IPS-NIHi7 (cell line): ENCODE data around the gene STK33.
A peak's percentile ranks its signal among the peaks of the same experiment; 100 is the strongest.
"Not testable (repeated sequence)": the region's sequence is repeated elsewhere in the genome, so short reads cannot be mapped to it uniquely, and the experiment has no call there.

Experiments used
- DNase-seq: peaks from one replicate; pipeline ENCODE4 v3.0.0; 2012; ENCODE audit warnings: mixed read lengths; ENCODE audit errors: extremely low spot score

STK33 gene

DNA sequence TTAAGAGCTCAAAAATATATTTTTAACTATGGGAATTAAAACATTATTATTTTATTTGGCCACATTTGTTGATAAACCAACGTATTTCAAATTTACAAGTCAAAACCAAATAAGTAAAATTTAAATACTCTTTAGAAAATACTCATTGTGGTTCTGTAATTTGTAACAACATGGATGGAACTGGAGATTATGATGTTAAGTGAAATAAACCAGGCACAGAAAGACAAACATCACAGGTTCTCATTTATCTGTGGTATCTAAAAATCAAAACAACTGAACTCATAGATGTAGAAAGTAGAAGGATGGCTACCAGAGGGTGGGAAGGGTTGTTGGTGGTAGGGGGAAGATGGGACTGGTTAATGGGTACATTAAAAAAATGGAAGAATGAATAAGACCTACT lies 50.8 kb downstream of the STK33 start:
- no peak for DNase-seq

DNA sequence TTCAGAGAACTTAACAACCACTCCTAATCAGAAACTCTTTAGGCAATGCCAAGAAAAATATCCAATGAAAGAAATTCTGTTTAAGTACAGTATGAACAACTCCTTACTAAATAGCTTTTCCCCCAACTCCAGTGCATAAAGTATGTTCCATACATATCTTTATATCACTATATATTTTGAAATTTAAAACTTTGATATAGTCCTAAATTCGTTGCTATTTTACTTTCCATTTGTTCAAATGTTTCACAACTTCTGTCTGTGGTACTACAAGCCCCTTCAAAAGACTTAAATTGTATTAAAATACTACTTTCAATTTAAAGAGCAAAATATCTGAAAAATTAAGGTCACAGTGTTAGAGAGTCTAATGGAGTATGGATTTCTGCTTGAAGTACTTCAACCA lies 52.6 kb downstream of the STK33 start:
- no peak for DNase-seq

DNA sequence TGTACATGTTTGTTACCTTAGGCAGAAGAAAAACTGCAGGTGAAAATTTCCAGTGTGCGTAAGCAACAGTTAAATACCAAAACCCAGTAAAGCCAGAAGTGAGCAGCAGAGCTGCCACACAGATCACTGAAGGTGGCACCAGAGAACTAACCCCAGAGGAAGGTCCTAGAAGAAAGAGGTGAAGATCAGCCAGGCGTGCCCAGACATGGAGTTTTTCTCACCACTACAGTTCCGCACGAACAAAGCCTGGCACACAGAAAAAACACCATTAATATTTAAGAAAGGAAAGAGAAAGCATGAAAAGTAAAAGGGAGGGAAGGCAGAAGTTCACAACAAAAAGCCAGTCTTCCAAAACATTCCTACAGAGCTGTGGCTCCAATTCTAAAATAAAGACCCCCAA lies 60.7 kb downstream of the STK33 start:
- DNase-seq, result peak; percentile 15

DNA sequence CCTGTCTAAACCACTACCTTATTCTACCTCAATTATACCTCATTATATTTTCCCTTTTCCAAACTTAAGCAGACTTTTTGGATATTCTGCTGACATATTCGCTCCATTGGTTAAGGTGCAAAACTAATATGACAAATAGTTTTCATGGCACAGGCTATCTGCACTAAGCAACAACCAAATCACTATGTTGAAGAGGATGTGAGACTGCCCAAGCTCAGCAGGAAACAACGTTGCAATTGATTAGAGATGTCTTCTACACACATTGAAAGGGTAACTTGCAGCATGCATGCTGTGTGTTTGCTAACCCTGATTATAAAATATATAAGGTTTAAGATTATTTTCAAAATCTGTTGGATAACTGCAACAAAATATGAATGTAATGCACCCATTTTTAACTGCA lies 61.6 kb downstream of the STK33 start:
- no peak for DNase-seq

DNA sequence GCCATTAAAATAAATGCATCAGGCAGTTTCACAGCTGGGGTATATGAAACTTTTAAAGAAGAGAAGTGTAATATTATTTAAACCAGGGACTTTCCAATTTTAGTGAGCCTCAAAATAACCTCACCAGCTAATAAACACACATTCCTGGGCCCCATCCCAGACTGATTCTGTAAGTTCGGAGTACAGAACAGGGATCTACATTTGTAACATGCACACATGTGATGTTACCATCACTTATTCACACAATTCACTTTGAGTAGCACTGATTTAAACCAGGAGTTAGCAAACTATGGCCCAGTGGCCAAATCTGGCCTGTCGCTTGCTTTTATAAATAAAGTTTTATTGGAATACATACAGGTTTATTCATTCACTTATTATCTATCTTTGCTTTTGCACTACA lies 62.0 kb downstream of the STK33 start:
- DNase-seq, result no peak

DNA sequence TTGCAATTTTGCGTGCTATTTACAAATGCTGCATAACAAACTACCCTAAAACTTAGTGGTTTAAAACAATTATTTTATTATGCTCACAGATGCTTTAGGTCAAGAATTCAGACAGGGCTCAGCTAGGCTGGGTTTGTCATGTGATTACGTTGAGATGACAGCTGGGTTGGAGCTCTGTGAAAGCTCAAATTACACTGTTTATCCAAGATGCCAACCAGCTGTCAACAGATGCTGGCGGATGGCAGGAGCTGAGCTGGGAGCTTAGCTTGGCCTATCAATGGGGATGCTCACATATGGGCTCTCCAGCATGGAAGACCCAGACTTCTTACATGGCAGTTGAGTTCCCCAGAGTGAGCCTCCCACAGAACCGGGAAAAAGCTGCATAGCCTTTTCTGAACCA lies 62.7 kb downstream of the STK33 start:
- DNase-seq, result no peak

DNA sequence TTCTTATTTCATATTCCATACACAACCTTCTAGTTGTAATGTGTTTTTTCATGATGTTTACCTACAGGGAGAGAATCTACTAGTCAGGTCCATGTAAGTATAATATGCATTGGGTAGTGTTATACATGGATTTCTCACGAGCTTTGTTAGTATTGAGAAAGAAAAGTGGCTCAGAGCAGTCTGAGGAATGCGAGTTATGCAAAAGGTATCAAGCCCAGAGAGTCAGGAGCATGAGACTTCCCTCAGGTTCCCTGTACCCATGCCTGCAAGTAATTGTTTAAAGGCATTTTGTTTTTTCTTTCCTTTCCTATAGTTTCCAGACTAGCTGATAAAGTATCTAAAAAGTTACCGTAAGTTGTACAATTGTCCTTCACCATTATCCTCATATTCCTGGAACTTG lies 66.1 kb downstream of the STK33 start:
- peak; percentile 15 for DNase-seq

DNA sequence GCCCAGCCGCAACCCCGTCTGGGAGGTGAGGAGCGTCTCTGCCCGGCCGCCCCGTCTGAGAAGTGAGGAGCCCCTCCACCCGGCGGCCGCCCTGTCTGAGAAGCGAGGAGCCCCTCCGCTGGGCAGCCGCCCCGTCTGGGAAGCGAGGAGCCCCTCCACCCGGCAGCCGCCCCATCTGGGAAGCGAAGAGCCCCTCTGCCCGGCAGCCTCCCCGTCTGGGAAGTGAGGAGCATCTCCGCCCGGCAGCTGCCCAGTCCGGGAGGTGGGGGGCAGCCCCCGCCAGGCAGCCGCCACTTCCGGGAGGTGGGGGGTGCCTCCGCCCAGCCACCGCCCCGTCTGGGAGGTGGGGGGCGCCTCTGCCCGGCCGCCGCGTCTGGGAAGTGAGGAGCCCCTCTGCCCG lies 70.6 kb downstream of the STK33 start:
- no peak for DNase-seq

DNA sequence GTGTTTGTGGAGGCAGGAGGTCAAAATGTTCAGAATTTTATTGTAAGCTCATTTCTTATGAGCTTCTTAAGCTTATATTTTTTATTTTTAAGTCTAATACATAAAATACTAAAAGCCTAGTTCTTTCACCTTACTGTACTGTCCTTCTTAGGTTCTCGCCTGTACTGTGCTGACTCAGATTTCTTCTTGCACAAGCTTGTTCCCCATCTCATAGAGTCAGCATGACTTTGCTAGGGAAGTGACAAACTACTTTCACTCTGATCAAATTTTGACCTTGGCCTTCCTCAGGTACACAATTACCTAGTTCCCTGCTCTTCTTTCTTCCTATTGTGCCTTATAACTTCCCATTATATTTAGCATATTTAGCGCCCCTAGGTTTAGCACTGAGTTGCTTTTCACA lies 81.5 kb downstream of the STK33 start:
- DNase-seq, result no peak

DNA sequence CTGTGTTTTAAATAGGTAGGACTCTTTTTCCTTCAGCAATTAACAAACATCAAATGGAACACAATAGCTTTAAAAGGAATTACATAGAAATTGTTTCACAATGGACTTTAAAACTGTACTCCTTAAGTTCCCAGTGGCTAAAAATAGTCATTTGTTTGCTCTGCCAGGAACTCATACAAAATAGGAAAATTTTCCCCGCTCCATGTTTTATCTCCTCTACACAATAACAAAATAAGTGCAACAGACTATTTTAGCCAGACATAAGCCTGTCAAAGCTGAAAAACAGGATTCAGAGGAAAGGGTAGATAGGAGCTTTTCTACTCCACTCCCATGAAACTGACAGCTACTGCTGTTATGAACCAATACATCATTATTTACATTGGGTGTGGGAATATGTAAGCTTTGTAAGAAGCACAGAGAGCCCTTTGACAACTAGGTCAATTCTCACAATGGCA lies 90.1 kb downstream of the STK33 start:
- no peak for DNase-seq

DNA sequence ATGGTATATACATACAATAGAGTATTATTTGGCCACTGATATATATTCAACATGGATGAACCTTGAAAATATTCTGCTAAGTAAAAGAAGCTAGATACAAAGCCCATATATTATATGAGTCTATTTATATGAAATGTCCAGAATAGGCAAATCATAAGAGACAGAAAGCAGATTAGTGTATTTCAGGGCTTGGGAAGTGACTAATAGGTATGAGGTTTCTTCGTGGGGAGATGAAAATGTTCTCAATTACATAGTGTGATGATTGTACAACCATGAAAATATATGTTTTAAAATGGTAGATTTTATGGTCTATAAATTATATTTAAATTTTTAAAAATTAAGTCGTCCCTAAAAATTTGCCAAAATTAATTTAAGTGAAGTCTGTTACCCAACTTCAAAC lies 92.2 kb downstream of the STK33 start:
- no peak for DNase-seq

DNA sequence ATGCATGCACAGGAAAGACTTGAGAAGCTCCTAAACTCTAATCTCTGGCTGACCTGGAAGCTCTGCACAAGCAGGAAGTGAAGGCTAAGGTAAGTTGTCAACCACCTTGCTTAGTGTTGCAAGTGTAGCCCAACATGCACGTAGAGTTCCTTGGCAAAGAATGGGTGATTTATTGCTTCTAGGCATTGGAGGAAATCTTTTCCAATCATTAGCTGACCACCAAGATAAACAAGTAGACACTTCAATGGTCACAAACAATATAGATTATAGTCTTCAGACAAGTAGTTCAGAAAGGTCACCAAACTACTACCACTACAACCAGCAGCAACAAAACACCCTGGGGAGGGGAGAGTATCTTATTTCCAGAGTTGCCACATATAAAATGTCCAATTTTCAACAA lies 105.6 kb downstream of the STK33 start:
- no peak for DNase-seq

DNA sequence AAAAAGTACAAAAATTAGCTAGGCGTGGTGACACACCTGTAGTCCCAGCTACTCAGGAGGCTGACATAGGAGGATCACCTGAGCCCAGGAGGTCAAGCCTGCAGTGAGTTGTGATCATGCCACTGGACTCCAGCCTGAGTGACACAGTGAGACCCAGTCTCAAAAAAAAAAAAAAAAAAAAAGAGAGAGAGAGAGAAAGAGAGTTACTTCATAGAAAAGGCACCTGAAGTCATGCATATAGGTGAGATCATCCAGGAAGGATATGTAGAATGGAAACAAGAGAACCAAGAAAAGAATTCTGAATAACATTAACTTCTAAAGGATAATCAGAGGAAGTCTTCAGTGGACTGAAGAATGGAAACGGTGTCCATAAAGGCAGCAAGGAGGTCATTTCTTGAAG lies 106.8 kb downstream of the STK33 start:
- no peak for DNase-seq

DNA sequence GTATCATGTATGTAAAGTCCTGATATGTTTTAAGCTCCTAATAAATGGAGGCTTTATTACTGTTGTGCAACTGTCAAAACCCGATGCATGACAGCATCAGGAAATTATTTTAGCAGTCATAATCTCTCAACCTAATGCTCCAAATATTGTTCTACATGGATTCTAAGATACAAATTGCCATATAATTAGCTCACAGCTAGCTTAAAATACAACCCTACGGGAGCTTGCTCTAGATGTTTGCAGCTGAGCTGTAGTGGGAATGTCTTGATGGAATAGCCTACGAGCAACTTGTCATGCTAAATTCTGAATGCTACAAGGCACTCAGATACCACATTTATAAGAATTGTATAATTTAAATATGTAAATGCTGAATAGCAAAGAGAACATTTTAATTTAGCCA lies 109.8 kb downstream of the STK33 start:
- DNase-seq, result no peak

DNA sequence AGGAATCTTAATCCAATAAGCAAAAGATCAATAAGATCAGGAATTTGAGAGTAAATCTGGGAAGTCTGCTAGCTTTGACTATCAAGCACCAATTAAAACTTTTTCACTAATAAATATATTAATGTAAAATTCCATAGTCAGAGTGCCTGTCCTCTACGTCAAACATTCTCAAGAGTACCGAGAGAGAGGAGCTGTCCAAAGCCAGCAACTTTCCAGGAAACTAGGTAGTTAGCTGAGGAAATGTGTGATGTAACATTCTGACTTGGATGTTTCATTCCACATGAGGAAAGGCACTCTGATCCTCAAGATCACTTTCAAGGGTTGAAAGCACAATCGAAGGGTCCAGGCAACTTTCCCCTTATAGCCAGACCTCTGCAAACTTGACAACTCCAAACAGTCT lies 113.2 kb downstream of the STK33 start:
- no peak for DNase-seq

DNA sequence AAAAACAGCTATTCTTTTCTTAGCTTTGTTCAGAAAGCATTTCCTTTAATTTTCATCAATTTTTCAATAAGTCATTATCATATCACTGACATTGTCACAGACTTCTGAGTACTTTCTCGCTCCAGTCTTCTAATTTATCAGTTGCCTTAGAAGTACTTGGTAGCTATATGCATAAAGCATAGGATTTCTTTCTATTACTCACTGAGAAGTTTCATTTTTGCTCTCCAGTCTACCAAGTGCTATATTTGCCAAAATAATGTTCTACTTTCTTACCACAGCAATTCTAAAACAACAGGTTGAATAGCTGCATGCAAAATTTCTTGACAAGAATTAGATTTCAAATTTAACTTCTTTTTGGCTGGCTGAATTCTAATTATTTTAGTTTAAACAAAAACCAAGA lies 116.3 kb downstream of the STK33 start:
- no peak for DNase-seq

DNA sequence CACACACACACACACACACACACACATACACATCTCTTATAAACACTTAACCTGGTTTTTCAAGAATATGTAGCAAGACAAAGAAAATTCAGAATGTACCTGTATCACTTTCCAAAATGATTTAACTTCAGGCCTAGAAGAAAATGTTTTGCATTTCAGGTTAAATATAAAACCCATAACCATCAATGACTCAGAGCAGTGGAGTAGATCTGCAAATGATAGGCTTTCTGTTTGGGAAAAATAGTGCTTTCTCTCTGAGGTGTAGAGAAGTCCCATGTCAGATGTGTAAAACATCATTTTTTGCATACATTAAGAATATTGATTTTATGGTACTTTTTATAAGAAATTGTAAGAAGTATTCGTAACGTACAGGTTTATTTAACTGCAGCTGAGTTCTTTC lies 116.9 kb downstream of the STK33 start:
- no peak for DNase-seq

DNA sequence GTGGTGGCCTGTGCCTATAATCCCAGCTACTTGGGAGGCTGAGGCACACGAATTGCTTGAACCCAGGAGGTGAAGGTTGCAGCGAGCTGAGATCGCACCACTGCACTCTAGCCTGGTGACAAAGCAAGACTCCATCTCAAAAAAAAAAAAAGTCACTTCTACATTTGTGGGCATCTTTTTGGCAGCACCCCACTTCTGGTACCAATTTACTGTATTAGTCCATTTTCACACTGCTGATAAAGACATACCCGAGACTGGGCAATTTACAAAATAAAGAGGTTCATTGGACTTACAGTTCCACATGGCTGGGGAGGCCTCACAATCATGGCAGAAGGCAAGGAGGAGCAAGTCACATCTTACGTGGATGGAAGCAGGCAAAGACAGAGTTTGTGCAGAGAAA lies 126.2 kb downstream of the STK33 start:
- DNase-seq, result not testable (repeated sequence)

DNA sequence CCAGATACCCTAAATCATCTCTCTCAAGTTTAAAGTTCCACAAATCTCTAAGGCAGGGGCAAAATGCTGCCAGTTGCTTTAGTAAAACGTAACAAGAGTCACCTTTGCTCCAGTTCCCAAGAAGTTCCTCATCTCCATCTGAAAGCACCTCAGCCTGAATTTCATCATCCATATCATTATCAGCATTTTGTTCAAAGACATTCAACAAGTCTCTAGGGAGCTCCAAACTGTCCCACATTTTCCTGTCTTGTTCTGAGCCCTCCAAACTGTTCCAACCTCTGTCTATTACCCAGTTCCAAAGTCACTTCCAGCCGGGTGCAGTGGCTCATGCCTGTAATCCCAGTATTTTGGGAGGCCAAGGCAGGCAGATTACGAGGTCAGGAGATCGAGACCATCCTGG lies 126.7 kb downstream of the STK33 start:
- DNase-seq, result not testable (repeated sequence)

DNA sequence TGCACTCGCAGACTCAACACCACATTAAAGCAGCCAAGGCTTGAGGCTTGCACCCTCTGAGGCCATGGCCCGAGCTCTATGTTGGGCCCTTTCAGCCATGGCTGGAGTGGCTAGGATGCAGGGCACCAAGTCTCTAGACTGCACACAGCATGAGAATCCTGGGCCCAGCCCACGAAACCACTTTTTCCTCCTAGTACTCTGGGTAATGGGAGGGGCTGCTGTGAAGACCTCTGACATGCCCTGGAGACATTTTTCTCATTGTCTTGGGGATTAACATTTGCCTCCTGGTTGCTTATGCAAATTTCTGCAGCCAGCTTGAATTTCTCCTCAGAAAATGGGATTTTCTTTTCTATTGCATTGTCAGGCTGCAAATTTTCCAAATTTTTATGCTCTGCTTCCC lies 127.1 kb downstream of the STK33 start:
- DNase-seq, result not testable (repeated sequence)

DNA sequence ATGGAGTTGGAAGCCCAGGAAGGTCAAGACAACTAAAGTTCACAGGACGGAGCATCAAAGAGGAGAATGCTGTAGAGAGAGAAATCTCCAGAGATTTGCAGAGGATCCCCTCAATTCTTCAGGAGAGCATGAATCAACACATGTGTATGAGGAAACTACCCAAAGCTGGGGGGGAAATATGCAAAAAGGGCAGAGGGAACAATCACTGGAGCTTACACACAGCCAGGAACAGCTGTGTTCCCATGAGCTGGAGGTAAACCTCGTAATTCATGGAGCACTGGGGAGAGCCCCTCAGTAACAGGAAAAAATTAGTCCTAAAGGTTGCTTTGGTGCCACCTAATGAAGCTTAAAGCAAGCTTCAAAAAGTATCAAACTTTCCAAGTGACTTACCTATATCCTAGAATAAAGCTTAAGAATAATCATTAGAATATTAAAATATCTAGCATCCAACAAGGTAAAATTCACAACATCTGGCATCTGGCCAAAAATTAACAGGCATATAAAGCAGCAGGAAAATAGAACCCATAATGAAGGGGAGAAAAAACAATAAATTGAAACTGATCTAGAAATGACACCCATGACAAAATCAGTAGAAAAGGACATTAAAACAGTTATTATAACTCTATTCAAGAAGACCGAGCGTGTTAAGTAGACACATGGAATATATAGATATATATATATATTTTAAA lies 134.2 kb downstream of the STK33 start:
- no peak for DNase-seq

DNA sequence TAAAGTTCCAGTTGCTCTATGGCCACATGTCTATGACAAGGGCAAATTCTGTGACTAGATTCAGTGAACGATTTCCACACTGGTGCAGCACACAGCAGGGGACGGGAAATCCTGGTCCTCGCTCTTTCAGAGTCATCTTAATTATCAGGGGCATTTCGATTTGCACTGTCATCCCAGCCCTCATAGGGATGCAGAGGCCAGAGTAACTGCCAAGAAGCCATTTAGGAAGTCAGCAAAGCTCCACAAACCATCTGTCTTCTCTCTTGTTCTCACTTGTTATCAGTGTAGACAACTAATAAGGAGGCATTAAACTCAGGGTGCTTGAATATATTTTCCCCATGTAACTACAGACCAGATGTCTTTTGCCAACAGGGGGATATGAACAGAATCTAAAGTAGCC lies 151.7 kb downstream of the STK33 start:
- DNase-seq, result peak; percentile 8

DNA sequence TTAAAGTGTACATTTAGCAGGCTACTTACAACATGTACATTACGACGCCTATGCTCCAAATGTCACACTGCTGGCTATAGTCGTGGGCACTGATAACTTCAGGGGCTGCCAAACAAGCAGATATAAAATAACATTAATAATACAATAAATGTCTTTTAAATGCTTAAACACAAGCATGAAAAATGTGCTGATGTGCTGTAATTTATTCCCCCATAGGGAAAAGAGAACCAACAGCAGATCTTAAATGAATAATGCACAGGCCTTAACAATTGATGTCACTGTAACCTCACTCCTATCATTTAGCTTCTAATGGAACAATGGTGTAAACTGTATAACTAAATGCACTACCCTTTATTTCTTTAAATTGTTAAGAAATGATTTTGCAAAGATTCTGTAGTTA lies 153.4 kb downstream of the STK33 start:
- DNase-seq, result no peak

DNA sequence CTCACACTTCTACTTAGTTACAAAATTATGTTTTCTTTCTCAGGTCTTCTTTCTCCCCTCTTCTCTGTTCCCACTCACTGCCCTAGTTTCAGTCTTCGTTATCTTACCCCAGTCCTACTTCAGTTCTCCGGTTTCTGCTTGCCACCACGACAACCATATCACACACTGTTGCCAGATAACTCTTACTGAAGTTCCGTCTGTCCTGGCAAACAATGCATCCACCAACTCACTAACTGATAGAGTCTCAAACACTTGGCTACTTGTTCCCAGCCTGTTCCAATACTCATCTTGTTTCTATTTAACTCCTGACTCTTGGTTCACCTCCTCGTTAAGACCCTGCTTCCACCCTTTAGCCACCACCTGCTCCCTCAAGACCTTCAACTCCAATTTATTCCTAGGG lies 164.5 kb downstream of the STK33 start:
- DNase-seq, result no peak
